ENCODE results near the gene CDC14A. TPM values are rescaled to one million over a fixed set of nuclear protein-coding genes. Genes with fewer than 3 reads are reported as not detected.

CDC14A gene
- total and polyA plus RNA-seq, 2 experiments from 2014 or later = 7.3 to 14.5 TPM

DNA sequence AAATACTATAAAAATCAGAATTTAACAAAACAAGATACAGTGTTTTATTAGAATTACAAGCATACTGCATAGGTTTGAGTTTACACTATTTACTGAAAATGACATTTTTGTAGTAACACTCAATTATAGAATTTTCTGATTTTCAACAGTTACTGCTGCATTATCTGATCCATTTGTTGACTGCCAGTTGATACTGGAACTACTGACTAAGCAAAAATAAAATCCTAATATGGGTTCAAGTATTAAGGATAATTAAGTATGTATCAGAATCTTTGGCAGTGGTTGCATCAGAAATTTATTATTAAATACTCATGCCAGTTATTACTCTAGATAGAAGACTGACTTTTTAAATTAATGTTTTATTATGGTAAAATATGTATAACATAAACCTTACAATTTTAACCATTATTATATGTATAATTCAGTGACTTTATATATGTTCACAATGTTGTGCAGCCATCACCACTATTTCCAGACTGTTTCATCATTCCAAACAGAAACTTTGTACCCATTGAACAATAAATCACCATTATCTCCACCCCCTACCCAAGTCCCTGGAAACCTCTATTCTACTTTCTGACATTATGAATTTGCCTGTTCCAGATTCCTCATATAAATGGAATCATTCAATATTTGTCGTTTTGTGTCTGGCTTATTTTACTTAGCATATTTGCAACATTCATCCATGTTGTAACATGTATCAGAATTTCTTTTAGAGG, 127.5 kb downstream of the CDC14A start:
- WGBS (ENCODE audit: low lambda C conversion rate, missing lambda C conversion rate) = 91% methylated on average over 1 of the region's 1 CpG
- H3K9me2 ChIP-seq (replicated peaks; ENCODE audit: insufficient read depth) = no peaks in the 10 kb centered on the region
- H3K36me3 ChIP-seq (replicated peaks; ENCODE audit: insufficient read depth, low read depth) = no peaks in the 10 kb centered on the region
- peaks cover under 1% of the 10 kb centered on the region for H3K4me1 ChIP-seq (ENCODE audit: insufficient read depth)
- TF ChIP-seq, protein P1, sequence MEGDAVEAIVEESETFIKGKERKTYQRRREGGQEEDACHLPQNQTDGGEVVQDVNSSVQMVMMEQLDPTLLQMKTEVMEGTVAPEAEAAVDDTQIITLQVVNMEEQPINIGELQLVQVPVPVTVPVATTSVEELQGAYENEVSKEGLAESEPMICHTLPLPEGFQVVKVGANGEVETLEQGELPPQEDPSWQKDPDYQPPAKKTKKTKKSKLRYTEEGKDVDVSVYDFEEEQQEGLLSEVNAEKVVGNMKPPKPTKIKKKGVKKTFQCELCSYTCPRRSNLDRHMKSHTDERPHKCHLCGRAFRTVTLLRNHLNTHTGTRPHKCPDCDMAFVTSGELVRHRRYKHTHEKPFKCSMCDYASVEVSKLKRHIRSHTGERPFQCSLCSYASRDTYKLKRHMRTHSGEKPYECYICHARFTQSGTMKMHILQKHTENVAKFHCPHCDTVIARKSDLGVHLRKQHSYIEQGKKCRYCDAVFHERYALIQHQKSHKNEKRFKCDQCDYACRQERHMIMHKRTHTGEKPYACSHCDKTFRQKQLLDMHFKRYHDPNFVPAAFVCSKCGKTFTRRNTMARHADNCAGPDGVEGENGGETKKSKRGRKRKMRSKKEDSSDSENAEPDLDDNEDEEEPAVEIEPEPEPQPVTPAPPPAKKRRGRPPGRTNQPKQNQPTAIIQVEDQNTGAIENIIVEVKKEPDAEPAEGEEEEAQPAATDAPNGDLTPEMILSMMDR (IDR thresholded peaks at IDR 0.05; ENCODE audit: poor library complexity) = no peak
- TF ChIP-seq EZH2 (IDR thresholded peaks at IDR 0.05; ENCODE audit: borderline replicate concordance) = no peak
- TF ChIP-seq EZH2phosphoT487 (IDR thresholded peaks at IDR 0.05; ENCODE audit: low read depth, severe bottlenecking, unreplicated experiment) = no peak
- H3K4me2 ChIP-seq = no peak overlapping the region
- H3K9me3 ChIP-seq (ENCODE audit: low read depth) = no peaks in the 10 kb centered on the region
- no peak overlapping the region for H3K27ac ChIP-seq
- no peaks in the 10 kb centered on the region for H3K79me2 ChIP-seq
- DNase-seq (ENCODE audit: low spot score) = no peak
- no peaks in the 10 kb centered on the region for H4K20me1 ChIP-seq (ENCODE audit: insufficient read depth, poor library complexity, severe bottlenecking)
- no peak overlapping the region for H2AFZ ChIP-seq
- H3K4me3 ChIP-seq = no peak overlapping the region
- no peaks in the 10 kb centered on the region for H3K27me3 ChIP-seq

DNA sequence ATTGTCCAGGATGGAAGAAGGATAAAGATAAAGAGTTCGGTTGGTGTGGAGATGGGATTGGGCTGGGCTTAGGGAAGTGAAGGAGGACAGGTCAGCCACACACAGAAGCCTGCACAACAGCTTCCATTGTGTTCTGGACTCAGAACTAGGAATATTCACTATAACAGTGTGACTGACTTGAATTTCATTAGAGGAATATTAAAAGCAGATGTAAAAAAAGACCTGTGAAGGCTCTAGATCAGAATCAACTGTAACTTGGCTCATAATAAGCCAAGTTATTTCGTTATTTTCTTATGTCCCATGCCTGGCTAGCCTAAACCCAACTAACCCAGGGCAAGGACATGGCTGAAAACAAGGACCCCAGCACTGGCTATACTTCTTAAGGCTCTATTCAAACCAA, 129.0 kb downstream of the CDC14A start:
- no peak overlapping the region for H3K4me3 ChIP-seq
- H2AFZ ChIP-seq = no peak overlapping the region
- no peaks in the 10 kb centered on the region for H3K79me2 ChIP-seq
- H3K9me2 ChIP-seq (replicated peaks; ENCODE audit: insufficient read depth) = no peaks in the 10 kb centered on the region
- H3K4me1 ChIP-seq (ENCODE audit: insufficient read depth) = peaks cover 9% of the 10 kb centered on the region
- TF ChIP-seq, protein P1 (IDR thresholded peaks at IDR 0.05; ENCODE audit: poor library complexity) = no peak
- no peak for TF ChIP-seq EZH2 (IDR thresholded peaks at IDR 0.05; ENCODE audit: borderline replicate concordance)
- no peak for TF ChIP-seq EZH2phosphoT487 (IDR thresholded peaks at IDR 0.05; ENCODE audit: low read depth, severe bottlenecking, unreplicated experiment)
- H3K4me2 ChIP-seq = no peak overlapping the region
- H3K36me3 ChIP-seq (replicated peaks; ENCODE audit: insufficient read depth, low read depth) = no peaks in the 10 kb centered on the region
- no peaks in the 10 kb centered on the region for H3K27me3 ChIP-seq
- no peak for DNase-seq (ENCODE audit: low spot score)
- H3K27ac ChIP-seq = no peak overlapping the region
- 84% methylated on average over 2 of the region's 2 CpGs for WGBS (ENCODE audit: low lambda C conversion rate, missing lambda C conversion rate)
- H4K20me1 ChIP-seq (ENCODE audit: insufficient read depth, poor library complexity, severe bottlenecking) = no peaks in the 10 kb centered on the region
- no peaks in the 10 kb centered on the region for H3K9me3 ChIP-seq (ENCODE audit: low read depth)

DNA sequence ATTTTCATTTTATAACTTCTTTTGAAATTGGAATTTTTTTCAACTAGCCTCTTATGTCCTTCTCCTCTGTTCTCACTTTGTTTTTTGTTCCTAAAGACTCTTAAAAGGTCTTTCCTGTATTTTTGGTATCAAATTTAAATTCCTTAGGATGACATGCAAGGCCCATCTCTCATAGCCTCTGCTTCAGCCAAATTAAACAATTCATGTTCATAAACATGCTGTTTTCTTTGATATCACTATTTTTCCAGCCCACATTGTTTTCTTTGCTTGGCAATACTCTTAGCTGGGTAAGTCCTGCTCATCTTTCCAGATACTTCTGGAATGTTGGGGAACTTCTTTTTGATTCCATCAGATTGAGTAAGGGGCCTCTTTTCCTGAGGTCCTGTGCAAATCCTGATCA, 129.9 kb downstream of the CDC14A start:
- no peak for DNase-seq (ENCODE audit: low spot score)
- Histone ChIP-seq H3K27ac (no peak overlapping the region), H3K4me2 (no peak overlapping the region), H3K27me3 (no peaks in the 10 kb centered on the region), H3K9me2 (replicated peaks; ENCODE audit: insufficient read depth) (no peaks in the 10 kb centered on the region), H3K9me3 (ENCODE audit: low read depth) (no peaks in the 10 kb centered on the region), H2AFZ (no peak overlapping the region), H3K4me3 (no peak overlapping the region), H3K79me2 (no peaks in the 10 kb centered on the region), H4K20me1 (ENCODE audit: insufficient read depth, poor library complexity, severe bottlenecking) (no peaks in the 10 kb centered on the region), H3K4me1 (ENCODE audit: insufficient read depth) (peaks cover 9% of the 10 kb centered on the region), H3K36me3 (replicated peaks; ENCODE audit: insufficient read depth, low read depth) (no peaks in the 10 kb centered on the region)
- TF ChIP-seq EZH2 (IDR thresholded peaks at IDR 0.05; ENCODE audit: borderline replicate concordance) = no peak
- no peak for TF ChIP-seq EZH2phosphoT487 (IDR thresholded peaks at IDR 0.05; ENCODE audit: low read depth, severe bottlenecking, unreplicated experiment)
- TF ChIP-seq, protein P1 (IDR thresholded peaks at IDR 0.05; ENCODE audit: poor library complexity) = no peak

Data from hepatocyte (in vitro differentiated cells).